Activated naive CD8-positive, alpha-beta T cell treated with anti-CD3 and anti-CD28 coated beads, Interleukin-2, amount 50 U/mL, for 16 hours (primary cell): Measurements from ENCODE around the gene TRIOBP.
"Not testable (repeated sequence)": the region's sequence is repeated elsewhere in the genome, so short reads cannot be mapped to it uniquely, and the experiment has no call there.

Source experiments
- DNase-seq: peaks from one replicate; pipeline ENCODE4 v3.0.0-alpha.2; 2020; ENCODE audit warnings: low read depth, low spot score

Gene TRIOBP

DNA sequence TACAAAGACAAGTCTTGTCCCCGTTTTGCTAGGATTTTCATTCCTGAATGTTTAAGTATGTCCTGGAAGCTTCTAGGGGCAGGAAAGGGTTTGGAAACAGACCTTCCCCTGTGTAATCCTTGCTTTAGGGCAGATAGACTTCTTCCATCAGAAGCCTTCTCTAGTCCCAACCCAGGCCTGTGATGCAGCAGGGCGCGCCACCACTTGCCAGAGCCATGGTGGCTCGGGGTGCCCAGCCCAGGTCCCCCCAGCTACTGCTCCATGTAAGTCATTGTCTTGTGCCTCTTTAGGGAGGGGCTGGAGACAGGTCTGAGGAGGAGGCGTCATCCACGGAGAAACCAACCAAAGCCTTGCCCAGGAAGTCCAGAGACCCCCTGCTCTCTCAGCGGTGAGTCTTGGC lies 6.4 kb upstream of the TRIOBP start:
- DNase-seq: no peak

DNA sequence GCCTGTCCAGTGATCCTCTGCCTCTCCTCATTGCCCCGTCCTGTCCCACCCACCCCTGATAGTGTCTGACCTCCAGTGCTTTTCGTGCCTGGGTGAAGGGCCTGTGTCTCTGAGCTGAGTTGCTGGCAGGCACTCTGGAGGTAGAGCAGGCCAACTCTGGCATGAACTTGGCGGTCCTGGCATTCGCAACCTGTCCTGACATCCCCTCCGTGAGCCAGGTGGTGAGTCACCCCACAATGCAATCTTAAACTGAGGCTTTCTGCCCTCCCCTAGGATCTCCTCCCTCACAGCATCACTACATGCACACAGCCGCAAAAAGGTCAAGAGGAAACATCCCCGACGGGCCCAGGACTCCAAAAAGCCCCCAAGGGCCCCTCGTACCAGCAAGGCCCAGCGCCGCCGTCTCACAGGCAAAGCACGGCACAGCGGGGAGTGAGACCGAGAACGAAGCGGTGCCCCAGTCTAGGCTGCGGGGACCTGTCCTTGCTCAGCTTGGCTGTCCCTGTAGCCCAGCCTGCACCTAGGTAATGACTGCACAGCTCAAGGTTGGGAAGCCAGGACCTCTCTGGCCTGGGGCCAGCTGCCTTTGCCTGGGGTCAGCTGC lies 5.8 kb upstream of the TRIOBP start:
- DNase-seq: no peak

DNA sequence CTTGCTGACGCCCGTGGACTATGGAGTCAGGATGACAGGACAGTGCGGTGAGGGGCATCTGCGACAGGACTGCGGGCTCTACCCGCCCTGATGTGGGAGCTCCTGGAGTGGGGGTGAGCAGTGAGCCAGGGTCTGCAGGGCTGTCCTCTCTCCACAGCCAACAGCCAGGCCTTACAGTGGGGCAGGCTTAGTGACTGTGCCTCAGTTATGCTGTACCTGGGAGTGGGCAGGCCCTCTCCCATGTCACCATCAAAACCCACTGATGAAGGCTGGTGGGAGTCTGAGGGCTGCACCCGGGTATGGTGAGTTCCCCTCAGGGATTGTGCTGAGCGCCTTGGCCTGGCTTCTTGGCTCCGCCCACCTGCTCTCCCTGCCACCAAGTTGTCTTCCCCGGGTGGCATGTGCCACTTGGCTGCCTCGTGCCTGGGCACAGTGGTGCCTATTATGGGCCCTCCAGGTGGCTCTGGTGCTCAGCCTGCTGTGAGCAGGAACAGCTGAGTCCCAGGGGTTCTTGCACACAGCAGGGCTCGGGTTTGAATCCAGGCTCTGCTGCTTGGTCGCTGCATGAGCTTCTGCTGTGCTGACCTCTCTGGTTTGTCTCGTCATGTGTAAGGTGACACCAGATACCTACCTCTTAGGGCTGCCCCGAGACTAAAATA lies 4.1 kb upstream of the TRIOBP start:
- DNase-seq: no peak

DNA sequence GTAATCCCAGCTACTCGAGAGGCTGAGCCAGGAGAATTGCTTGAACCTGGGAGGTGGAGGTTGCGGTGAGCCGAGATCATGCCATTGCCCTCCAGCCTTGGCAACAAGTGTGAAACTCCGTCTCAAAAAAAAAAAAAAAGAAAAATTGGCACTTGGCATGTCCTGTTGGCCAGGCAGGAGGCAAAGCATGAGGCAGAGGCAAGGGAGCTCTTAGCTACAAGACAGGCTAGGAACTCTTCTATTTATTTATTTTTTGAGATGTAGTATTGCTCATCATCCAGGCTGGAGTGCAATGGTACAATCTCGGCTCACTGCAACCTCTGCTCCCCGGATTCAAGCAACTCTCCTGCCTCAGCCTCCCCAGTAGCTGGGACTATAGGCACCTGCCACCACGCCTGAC lies 2.7 kb upstream of the TRIOBP start:
- not testable (repeated sequence) for DNase-seq

DNA sequence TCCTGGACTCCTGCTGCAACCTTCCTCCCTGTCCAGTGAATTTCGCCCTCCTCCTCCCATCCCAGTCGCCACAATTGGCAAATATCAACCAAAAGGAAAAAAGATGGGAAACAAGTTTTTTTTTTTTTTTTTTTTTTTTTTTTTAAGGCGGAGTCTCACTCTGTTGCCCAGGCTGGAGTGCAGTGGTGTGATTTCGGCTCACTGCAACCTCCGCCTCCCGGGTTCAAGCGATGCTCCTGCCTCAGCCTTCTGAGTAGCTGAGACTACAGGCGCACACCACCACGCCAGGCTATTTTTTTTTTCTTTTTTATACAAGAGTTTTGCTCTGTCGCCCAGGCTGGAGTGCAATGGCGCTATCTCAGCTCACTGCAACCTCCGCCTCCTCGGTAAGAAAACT lies 590 bp upstream of the TRIOBP start:
- not testable (repeated sequence) for DNase-seq

DNA sequence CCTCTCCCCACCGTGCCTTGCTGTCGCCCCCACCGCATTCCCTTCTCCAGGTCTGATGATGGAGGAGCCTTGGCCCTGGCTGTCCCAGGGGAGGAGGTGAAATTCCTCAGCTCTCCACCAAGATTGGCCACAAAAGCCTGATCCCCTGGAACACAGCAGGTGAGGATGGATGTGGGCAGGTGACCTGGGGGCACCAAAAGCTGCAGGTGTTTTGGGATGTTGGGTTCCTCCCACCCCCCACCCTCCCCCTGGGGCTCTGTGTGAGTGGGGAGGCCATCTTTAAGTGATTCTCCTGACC lies 639 bp downstream of the TRIOBP start:
- no peak for DNase-seq

DNA sequence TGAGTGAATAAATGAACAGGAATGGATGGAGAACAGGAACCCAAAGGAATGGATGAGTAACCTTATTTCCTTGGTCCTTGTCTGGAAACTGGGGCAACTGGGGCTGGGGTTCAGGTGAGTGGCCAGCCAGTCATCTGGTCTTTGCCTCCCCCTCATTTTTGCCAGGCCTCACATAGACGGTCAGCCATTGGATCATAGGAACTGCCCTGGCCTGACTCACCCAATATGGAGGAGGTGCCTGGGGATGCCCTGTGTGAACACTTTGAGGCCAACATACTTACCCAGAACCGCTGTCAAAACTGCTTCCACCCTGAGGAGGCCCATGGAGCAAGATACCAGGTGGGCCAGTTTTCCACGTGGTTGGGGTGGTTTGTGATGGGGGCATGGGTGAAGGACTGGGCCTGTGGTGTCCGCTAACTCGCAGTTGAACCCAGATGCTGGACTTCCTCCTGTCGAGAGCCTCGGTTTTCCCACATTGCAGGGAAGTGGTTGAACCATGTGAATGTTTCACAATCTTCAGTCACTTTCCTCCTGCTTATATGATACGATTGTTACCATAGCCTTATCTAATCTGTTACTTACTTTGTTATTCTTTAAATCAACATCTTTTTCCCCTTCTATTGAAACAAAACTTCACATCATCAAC lies 4.4 kb downstream of the TRIOBP start:
- DNase-seq: no peak

DNA sequence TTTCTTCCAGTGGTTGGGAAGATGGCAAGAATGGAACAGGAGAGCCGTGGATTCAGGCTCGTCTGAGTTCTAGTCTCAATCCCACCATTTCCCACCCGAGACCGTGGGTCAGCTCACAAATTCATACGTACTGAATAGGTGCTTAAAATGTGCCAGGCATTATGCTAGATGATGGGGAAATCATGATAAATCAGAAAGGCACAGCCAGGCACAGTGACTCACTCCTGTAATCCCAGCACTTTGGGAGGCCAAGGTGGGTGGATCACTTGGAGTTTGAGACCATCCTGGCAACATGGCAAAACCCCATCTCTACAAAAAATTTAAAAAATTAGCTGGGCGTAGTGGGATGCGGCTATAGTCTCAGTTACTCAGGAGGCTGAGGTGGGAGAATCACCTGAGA lies 7.1 kb downstream of the TRIOBP start:
- DNase-seq: no peak

DNA sequence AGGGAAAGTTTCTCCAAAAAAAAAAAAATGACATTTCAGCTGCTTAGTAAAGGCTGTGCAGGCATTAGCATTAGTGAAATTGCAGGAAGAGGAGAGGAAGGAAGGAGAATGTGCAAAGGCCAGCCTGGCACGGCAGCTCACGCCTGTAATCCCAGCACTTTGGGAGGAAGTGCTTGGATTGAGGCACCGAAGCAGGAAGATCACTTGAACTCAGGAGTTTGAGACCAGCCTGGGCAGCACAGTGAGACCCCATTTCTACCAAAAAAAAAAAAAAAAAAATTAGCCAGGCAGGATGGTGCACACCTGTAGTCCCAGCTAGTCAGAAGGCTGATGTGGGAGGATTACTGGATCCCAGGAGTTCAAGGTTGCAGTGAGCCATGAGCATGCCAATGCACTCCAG lies 7.8 kb downstream of the TRIOBP start:
- no peak for DNase-seq

DNA sequence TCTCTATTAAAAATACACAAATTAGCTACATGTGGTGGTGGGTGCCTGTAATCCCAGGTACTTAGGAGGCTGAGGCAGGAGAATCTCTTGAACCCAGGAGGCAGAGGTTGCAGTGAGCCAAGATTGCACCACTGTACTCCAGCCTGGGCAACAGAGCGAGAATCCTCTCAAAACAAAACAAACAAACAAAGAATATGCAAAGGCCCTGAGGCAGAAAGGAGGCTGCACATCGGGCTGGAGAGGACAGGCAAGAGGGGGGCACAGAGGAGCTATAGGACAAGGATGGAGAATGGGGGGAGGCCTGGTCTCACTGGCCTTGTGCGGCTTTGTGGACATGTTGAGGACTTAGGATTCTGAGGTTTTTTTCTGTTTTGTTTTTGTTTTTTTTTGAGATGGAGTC lies 8.4 kb downstream of the TRIOBP start:
- DNase-seq: no peak

DNA sequence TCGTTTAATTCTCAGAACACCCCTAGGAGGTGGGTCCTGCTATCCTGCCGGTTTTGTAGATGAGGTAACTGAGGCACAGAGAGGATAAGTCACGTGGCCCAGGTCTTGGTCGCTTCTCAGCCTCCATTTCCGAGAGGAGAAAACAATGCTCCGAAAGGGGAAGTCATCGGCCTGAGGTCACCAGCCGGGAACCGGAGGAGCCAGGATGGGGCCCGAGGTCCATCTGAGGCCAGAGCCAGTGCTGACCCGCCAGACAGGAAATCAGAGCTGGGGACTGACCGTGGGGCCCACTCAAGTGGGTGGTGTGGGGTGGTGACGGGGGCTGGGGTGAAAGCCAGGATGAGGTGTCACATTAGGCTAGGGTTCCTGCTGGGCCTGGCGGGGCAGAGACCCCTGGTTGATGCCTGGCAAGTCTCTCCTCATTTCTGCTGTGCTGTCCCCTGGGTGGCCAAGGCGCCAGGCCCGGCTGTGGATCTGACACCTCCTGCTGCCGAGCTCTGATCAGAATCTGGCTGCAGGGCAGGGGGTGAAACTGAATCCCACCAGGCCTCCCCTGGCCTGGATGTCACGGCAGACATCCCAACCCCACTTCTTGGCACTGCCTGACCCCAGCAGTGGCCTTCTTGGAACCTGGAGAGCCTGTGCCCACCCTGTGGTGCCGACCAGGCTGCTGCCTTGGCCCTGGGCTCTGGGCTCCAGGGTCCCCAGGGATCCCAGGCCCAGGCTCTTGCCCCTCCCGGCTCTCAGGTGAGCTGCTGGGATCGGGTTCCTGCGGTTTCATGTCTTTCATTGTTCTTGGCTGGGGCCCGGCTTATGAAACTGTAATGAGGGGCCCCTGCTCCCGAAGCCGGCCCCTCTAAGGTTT lies 12.0 kb downstream of the TRIOBP start:
- no peak for DNase-seq

DNA sequence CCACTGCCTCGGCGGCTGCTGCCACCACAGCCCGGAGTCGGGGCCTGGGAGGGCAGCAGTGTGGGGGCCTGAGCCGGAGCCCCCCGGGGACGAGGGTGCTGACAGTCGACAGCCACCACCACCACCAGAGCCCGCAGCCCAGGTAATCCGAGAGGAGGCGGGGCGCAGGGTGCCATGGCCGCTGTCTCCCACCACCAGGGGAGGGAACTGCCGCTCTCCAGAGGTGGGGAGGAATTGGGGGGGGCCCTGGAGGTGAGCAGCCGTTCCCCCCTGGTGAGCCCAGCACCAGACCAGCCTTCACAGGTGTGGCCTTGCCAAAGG lies 12.6 kb downstream of the TRIOBP start:
- no peak for DNase-seq

DNA sequence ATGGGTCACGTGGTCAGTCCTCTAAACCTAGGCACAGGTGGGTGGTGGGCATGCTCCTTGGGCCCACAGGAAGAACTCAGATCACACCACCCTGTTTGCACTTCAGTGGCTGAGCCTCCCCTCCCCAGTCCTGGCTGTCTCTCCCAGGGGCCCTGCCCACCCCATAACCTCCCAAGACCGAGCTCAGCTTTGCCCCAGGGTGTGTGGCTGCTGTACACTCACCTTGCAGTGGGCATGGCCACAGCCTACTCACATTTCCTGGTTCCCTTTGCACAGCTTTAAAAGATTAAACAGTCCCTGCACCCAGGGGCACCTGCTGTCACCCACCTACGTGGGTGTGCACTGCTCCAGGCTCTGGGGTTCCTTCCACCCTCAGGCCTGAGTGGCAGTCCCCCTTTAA lies 13.8 kb downstream of the TRIOBP start:
- no peak for DNase-seq

DNA sequence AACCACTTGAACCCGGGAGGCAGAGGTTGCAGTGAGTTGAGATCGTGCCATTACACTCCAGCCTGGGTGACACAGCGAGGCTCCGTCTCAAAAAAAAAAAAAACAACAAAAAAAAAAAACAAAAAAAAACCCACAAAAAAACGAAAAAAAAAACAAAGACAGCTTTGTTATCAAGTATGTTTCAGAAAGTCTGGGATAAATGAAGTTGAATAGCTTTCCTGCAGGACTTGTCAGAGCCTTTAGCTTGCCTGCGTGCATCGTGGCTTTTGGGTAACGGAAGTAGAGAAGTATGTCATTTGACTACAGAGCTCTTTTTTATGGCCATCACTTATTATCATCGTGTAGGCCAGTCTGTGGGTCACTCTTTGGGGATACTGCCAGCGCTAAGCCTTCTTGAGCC lies 14.6 kb downstream of the TRIOBP start:
- DNase-seq: no peak

DNA sequence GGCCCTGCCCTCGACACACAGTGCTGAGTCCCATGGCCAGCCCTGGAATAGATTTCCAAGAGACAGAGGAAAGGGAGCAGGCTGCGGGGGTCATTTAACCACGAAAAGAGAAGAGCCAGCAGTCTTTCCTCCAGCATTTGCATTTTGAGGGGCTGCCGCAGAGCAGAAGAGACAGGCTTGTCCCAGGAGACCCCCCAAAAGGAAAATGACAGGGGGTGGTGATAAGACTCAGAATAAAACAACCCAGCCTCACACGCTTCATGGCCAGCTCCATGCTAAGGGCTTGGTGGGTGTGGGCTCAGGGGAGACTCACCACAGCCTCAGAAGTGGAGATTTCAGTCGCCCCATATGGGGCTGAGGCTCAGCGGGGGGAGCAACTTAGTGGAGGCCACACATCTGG lies 16.9 kb downstream of the TRIOBP start:
- DNase-seq: no peak

DNA sequence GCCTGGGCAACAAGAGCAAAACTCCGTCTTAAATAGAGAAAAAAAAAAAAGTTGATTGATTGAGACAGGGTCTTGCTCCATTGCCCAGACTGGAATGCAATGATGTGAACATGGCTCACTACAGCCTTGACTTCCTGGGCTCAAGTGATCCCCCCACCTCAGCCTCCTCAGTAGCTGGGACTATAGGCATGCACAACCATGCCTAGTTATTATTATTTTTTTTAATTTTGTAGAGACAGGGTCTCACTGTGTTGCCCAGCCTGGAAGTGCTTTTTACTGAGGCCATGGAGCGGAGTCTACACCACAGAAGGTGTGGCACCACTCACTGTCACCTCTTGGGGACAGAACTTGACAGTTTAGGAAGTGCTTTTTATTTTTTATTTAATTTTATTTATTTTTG lies 17.8 kb downstream of the TRIOBP start:
- DNase-seq: no peak

DNA sequence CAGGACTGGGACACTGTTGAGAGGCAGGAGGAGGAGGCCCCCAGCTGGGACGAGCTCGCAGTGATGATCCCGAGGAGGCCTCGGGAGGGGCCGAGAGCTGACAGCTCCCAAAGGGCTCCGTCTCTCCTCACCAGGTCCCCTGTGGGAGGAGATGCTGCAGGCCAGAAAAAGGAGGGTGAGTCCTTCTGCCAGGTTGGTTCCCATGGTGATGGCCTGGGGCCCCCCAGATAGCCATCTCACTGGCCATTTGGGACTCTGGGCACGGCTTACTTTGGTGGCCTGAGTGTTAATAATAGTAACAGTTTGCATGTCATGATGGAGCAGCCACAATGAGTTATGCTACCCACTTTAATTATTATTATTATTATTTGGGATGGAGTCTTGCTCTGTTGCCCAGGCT lies 18.9 kb downstream of the TRIOBP start:
- no peak for DNase-seq

DNA sequence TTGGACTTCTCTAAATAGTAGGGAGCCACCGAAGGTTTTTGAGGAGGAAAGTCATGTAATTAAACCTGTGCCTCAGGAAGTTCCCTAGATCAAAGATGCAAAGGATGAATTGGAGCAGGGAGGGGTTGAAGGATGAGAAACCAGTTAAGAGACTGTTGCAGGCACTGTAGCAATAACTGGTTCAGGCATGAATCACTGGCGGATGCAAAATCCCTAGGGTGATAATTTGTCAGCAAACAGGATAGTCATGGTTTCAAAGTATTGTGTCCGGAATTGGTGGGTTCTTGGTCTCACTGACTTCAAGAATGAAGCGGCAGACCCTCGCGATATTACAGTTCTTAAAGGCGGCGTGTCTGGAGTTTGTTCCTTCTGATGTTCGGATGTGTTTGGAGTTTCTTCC lies 19.9 kb downstream of the TRIOBP start:
- DNase-seq: no peak

DNA sequence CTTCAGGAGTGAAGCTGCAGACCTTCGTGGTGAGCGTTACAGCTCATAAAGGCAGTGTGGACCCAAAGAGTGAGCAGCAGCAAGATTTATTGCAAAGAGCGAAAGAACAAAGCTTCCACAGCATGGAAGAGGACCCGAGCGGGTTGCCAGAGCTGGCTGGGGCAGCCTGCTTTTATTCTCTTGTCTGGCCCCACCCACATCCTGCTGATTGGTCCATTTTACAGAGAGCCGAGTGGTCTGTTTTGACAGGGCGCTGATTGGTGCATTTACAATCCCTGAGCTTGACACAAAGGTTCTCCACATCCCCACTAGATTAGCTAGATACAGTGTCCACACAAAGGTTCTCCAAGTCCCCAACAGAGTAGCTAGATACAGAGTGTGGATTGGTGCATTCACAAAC lies 20.4 kb downstream of the TRIOBP start:
- not testable (repeated sequence) for DNase-seq

DNA sequence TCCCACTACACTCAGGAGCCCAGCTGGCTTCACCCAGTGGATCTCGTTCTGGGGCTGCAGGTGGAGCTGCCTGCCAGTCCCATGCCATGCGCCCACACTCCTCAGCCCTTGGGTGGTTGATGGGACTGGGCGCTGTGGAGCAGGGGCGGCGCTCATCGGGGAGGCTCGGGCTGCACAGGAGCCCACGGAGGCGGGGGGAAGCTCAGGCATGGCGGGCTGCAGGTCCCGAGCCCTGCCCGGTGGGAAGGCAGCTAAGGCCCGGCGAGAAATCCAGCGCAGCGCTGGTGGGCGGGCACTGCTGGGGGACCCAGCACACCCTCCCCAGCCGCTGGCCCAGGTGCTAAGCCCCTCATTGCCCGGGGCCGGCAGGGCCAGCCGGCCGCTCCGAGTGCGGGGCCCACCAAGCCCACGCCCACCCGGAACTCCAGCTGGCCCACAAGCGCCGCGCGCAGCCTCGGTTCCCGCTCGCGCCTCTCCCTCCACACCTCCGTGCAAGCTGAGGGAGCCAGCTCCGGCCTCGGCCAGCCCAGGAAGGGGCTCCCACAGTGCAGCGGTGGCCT lies 21.0 kb downstream of the TRIOBP start:
- DNase-seq: not testable (repeated sequence)

DNA sequence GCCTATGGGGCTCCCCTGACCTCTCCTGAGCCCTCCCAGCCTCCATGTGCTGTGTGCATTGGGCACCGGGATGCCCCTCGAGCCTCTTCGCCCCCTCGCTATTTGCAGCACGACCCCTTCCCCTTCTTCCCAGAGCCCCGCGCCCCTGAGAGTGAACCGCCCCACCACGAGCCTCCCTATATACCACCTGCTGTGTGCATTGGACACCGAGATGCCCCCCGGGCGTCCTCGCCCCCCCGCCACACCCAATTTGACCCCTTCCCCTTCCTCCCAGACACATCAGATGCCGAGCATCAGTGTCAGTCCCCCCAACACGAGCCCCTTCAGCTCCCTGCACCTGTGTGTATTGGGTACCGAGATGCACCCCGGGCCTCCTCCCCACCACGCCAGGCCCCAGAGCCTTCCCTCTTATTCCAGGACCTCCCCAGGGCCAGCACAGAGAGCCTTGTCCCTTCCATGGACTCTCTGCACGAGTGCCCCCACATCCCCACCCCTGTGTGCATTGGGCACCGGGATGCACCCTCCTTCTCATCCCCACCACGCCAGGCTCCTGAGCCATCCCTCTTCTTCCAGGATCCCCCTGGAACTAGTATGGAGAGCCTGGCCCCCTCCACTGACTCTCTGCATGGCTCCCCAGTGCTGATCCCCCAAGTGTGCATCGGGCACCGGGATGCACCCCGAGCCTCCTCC lies 28.8 kb downstream of the TRIOBP start:
- DNase-seq: no peak
